GM12875 (cell line): ENCODE measurements around the gene ARMC12.

Source experiments
- H3K4me3 ChIP-seq: one replicate; pipeline ENCODE4 v1.5.1; 2011; ENCODE audit warnings: low read depth, low read length, control low read depth
- CTCF ChIP-seq: IDR thresholded peaks from 2 replicates; pipeline ENCODE4 v1.5.1; 2011; ENCODE audit warnings: low read depth, mild to moderate bottlenecking, control low read depth, inconsistent platforms, low read length, moderate library complexity, borderline replicate concordance; ENCODE audit not compliant: insufficient read depth

The ARMC12 gene

GRCh38 chr6:35786810-35787209 is 50.0 kb downstream of the ARMC12 start:
- no peak for TF ChIP-seq CTCF
- H3K4me3 ChIP-seq = no peak overlapping the region

- TF ChIP-seq CTCF = no peak
- H3K4me3 ChIP-seq = no peak overlapping the region
Measured at GRCh38 chr6:35787266-35788218, 50.7 kb downstream of the ARMC12 start.

- H3K4me3 ChIP-seq = no peak overlapping the region
- TF ChIP-seq CTCF = no peak
Measured at GRCh38 chr6:35788423-35788982, 51.7 kb downstream of the ARMC12 start.

GRCh38 chr6:35790683-35791082 is 53.9 kb downstream of the ARMC12 start:
- no peak overlapping the region for H3K4me3 ChIP-seq
- TF ChIP-seq CTCF = no peak

GRCh38 chr6:35794536-35795452 is 58.0 kb downstream of the ARMC12 start:
- H3K4me3 ChIP-seq = no peak overlapping the region
- no peak for TF ChIP-seq CTCF

GRCh38 chr6:35795453-35796071 is 58.7 kb downstream of the ARMC12 start:
- no peak overlapping the region for H3K4me3 ChIP-seq
- TF ChIP-seq CTCF = no peak
